H1 (cell line): ENCODE data around the gene CHSY3. TPM values are rescaled to one million over a fixed set of nuclear protein-coding genes. Genes with fewer than 3 reads are reported as not detected.

Source experiments
- CTCF ChIA-PET: fragments of 300-600 bp; sonication (Branson Sonifier 250); formaldehyde crosslinking; loops from one replicate; lab custom pipeline; 2021; ENCODE audit not compliant: partially characterized antibody; lab: Charles Lee
- POLR2A ChIA-PET: fragments of 300-600 bp; sonication (Branson Sonifier 250); formaldehyde crosslinking; loops from one replicate; lab custom pipeline; 2021; ENCODE audit warnings: inconsistent platforms; ENCODE audit not compliant: partially characterized antibody; lab: Charles Lee
- DNase-seq, 2 experiments: peaks; one replicate each; pipeline versions ENCODE4 v3.0.0 to v3.0.0-alpha.2; 2010 to 2022; ENCODE audit warnings: low spot score in 2 of 2, low read depth in 1 of 2, mixed read lengths in 1 of 2
- FAIRE-seq: peaks from 2 replicates; lab custom pipeline; 2011; peaks lifted over from hg19 to GRCh38; lab: Jason Lieb, UNC
- H2AFZ ChIP-seq: 2 replicates; pipeline ENCODE4 v1.8.1; 2012; ENCODE audit warnings: low read length, inconsistent platforms
- H2AK5ac ChIP-seq: 2 replicates; pipeline ENCODE4 v1.6.1; 2013; ENCODE audit warnings: low read depth, low read length
- H2BK120ac ChIP-seq: replicated peaks from 2 replicates; pipeline ENCODE3; 2013; ENCODE audit warnings: low read depth, low read length, inconsistent platforms
- H2BK12ac ChIP-seq: 2 replicates; pipeline ENCODE4 v1.6.1; 2013; ENCODE audit warnings: low read depth, low read length
- H2BK15ac ChIP-seq: 2 replicates; pipeline ENCODE4 v1.6.1; 2013; ENCODE audit warnings: low read length
- H2BK20ac ChIP-seq: 2 replicates; pipeline ENCODE4 v1.6.1; 2013; ENCODE audit warnings: low read length
- H2BK5ac ChIP-seq: 2 replicates; pipeline ENCODE4 v1.6.1; 2013; ENCODE audit warnings: low read depth, low read length
- H3K14ac ChIP-seq: 2 replicates; pipeline ENCODE4 v1.6.1; 2013; ENCODE audit warnings: inconsistent platforms; ENCODE audit not compliant: insufficient read length
- H3K18ac ChIP-seq: 2 replicates; pipeline ENCODE4 v1.6.1; 2013; ENCODE audit warnings: low read length; ENCODE audit errors: extremely low read depth
- H3K23ac ChIP-seq: 2 replicates; pipeline ENCODE4 v1.6.1; 2013; ENCODE audit warnings: inconsistent platforms; ENCODE audit not compliant: insufficient read length
- H3K23me2 ChIP-seq: 2 replicates; pipeline ENCODE4 v1.6.1; 2013; ENCODE audit warnings: low read depth, low read length
- H3K27ac ChIP-seq: 2 replicates; pipeline ENCODE4 v1.6.1; 2011; ENCODE audit warnings: low read depth, low read length, inconsistent platforms
- H3K27me3 ChIP-seq, 4 experiments: replicated peaks in 1 of 4; 1 replicate in 1 of 4; 2 replicates in 3 of 4; pipeline versions ENCODE4 v1.6.1 to v1.8.1; 2011 to 2013; ENCODE audit warnings: low read length in 3 of 4, mild to moderate bottlenecking in 3 of 4, inconsistent platforms in 2 of 4, mixed read lengths in 2 of 4, moderate library complexity in 1 of 4; ENCODE audit not compliant: control insufficient read depth in 3 of 4, insufficient read depth in 3 of 4; ENCODE audit errors: extremely low read depth in 1 of 4
- H3K36me3 ChIP-seq, 4 experiments: 2 replicates each; pipeline versions ENCODE4 v1.6.1 to v1.8.1; 2011 to 2013; ENCODE audit warnings: mild to moderate bottlenecking in 4 of 4, low read length in 3 of 4, moderate library complexity in 2 of 4, control low read depth in 1 of 4, inconsistent platforms in 1 of 4; ENCODE audit not compliant: insufficient read depth in 4 of 4, control insufficient read depth in 2 of 4
- H3K4ac ChIP-seq: replicated peaks from 2 replicates; pipeline ENCODE3; 2013; ENCODE audit warnings: low read length, low read depth, mixed read lengths, inconsistent platforms; ENCODE audit not compliant: insufficient read length
- H3K4me1 ChIP-seq, 4 experiments: replicated peaks in 1 of 4; 1 replicate in 1 of 4; 2 replicates in 3 of 4; pipeline versions ENCODE4 v1.6.1 to v1.8.1; 2011 to 2013; ENCODE audit warnings: low read length in 3 of 4, inconsistent platforms in 2 of 4, mixed read lengths in 1 of 4; ENCODE audit not compliant: insufficient read depth in 4 of 4, control insufficient read depth in 3 of 4
- H3K4me2 ChIP-seq, 2 experiments: 2 replicates each; pipeline versions ENCODE4 v1.6.1 to v1.8.1; 2011 to 2013; ENCODE audit warnings: low read depth in 2 of 2, low read length in 2 of 2, control low read depth in 1 of 2, inconsistent platforms in 1 of 2, mild to moderate bottlenecking in 1 of 2; ENCODE audit not compliant: insufficient read depth in 1 of 2
- H3K4me3 ChIP-seq, 4 experiments: fragments of 200-600, 300-600 bp in 1 of 4; sonication (generic), shearing (Covaris generic), sonication (Bioruptor Twin) in 1 of 4; 2 replicates each; pipeline versions ENCODE4 v1.5.1 to v1.8.1; 2011 to 2016; ENCODE audit warnings: low read length in 4 of 4, low read depth in 3 of 4, control low read depth in 2 of 4, inconsistent platforms in 2 of 4, mild to moderate bottlenecking in 2 of 4, mixed read lengths in 1 of 4, moderate library complexity in 1 of 4; ENCODE audit not compliant: insufficient read depth in 2 of 4; ENCODE audit errors: extremely low read depth in 1 of 4
- H3K56ac ChIP-seq: replicated peaks from 2 replicates; pipeline ENCODE3; 2013; ENCODE audit warnings: low read depth, mild to moderate bottlenecking, mixed read lengths, low read length, inconsistent platforms; ENCODE audit not compliant: insufficient read length
- H3K79me1 ChIP-seq: 2 replicates; pipeline ENCODE4 v1.6.1; 2013; ENCODE audit warnings: low read depth, low read length, control low read depth
- H3K79me2 ChIP-seq, 2 experiments: 2 replicates each; pipeline versions ENCODE4 v1.6.1 to v1.8.1; 2012 to 2013; ENCODE audit warnings: low read length in 2 of 2, mild to moderate bottlenecking in 2 of 2, inconsistent platforms in 1 of 2; ENCODE audit not compliant: insufficient read depth in 2 of 2, control insufficient read depth in 1 of 2
- H3K9ac ChIP-seq, 4 experiments: replicated peaks in 1 of 4; 1 replicate in 1 of 4; 2 replicates in 3 of 4; pipeline versions ENCODE4 v1.6.1 to v1.8.1; 2011 to 2013; ENCODE audit warnings: low read depth in 3 of 4, low read length in 3 of 4, control low read depth in 2 of 4, mild to moderate bottlenecking in 2 of 4, moderate library complexity in 2 of 4, inconsistent platforms in 1 of 4; ENCODE audit errors: extremely low read depth in 1 of 4
- H3K9me3 ChIP-seq, 2 experiments: 2 replicates each; pipeline versions ENCODE4 v1.6.1 to v1.8.1; 2012 to 2013; ENCODE audit warnings: mild to moderate bottlenecking in 2 of 2, moderate library complexity in 2 of 2, control low read depth in 1 of 2, inconsistent platforms in 1 of 2, low read depth in 1 of 2, low read length in 1 of 2, mixed read lengths in 1 of 2; ENCODE audit not compliant: insufficient read depth in 2 of 2
- H4K20me1 ChIP-seq, 2 experiments: replicated peaks in 1 of 2; 2 replicates each; pipeline versions ENCODE3 to v1.8.1; 2011 to 2013; ENCODE audit warnings: inconsistent platforms in 2 of 2, low read length in 2 of 2, mild to moderate bottlenecking in 1 of 2; ENCODE audit not compliant: insufficient read depth in 2 of 2, control insufficient read depth in 1 of 2
- H4K5ac ChIP-seq: 2 replicates; pipeline ENCODE4 v1.6.1; 2013; ENCODE audit warnings: low read length, low read depth, mixed read lengths, inconsistent platforms; ENCODE audit not compliant: insufficient read length
- H4K8ac ChIP-seq: 2 replicates; pipeline ENCODE4 v1.8.0; 2013; ENCODE audit warnings: mild to moderate bottlenecking, moderate library complexity, low read length, inconsistent platforms; ENCODE audit not compliant: insufficient read depth; ENCODE audit errors: extremely low read depth
- H4K91ac ChIP-seq: replicated peaks from 2 replicates; pipeline ENCODE3; 2013; ENCODE audit warnings: low read length, mixed read lengths, inconsistent platforms; ENCODE audit not compliant: insufficient read length
- BCL11A ChIP-seq, 2 experiments: IDR thresholded peaks; one replicate each; pipeline ENCODE4 v1.6.1; 2011; ENCODE audit warnings: low read depth in 2 of 2, low read length in 2 of 2, mild to moderate bottlenecking in 2 of 2
- CTCF ChIP-seq, 3 experiments: IDR thresholded peaks; 1 replicate in 2 of 3; 2 replicates in 1 of 3; pipeline versions ENCODE4 v1.5.1 to v1.6.1; 2011; ENCODE audit warnings: low read length in 3 of 3, mild to moderate bottlenecking in 3 of 3, inconsistent platforms in 2 of 3, low read depth in 1 of 3, moderate library complexity in 1 of 3; ENCODE audit not compliant: insufficient read depth in 1 of 3; ENCODE audit errors: control extremely low read depth in 1 of 3
- MAFK ChIP-seq: IDR thresholded peaks from 2 replicates; pipeline ENCODE4 v1.6.1; 2012; ENCODE audit warnings: low read depth, mild to moderate bottlenecking, improper control_type of control experiment, low read length
- POU5F1 ChIP-seq: IDR thresholded peaks from 2 replicates; pipeline ENCODE4 v1.6.1; 2011; ENCODE audit warnings: low read depth, mild to moderate bottlenecking, low read length, moderate library complexity
- WGBS, 2 experiments: shearing (Covaris generic) in 1 of 2; methylation state at CpG; one replicate each; pipeline versions ENCODE4 v1.1.6 to v1.1.7; 2013 to 2015; ENCODE audit warnings: low lambda C conversion rate in 2 of 2, mixed read lengths in 2 of 2, inconsistent platforms in 1 of 2, low coverage in 1 of 2, missing lambda C conversion rate in 1 of 2; ENCODE audit not compliant: insufficient replicate concordance in 2 of 2, insufficient coverage in 1 of 2, insufficient read length in 1 of 2; ENCODE audit errors: extremely low coverage in 1 of 2, missing lambda C conversion rate in 1 of 2; 5-methylcytosine and 5-hydroxymethylcytosine counted together
- polyA plus RNA-seq, 7 experiments: library from polyadenylated mRNA; depleted of rRNA in 3 of 7; stranded (reverse) in 5 of 7; unstranded in 2 of 7; fragments of >200 nt in 5 of 7; fragments of 200-250 nt in 2 of 7; gene quantifications; 1 replicate in 5 of 7; 2 replicates in 1 of 7; 4 replicates in 1 of 7; pipeline versions ENCODE4 v1.2.1 to v1.2.3, GENCODE V29; 2011 to 2013; ENCODE audit warnings: missing spikeins in 2 of 7, mixed read lengths in 2 of 7
- total RNA-seq: library from RNA; stranded (reverse); fragmentation: NEBNext Ultra II Directional; extraction: Animal tissue kit (Norgen Biotek cat#: 25700); gene quantifications from 2 replicates; pipeline ENCODE4 v1.2.1, GENCODE V29; 2021

The CHSY3 gene
- total and polyA plus RNA-seq, 2 of the 8 experiments (the other 6 are each of a cell fraction or from before 2014, with no cell fraction given), result 0.24 to 1.8 TPM

DNA sequence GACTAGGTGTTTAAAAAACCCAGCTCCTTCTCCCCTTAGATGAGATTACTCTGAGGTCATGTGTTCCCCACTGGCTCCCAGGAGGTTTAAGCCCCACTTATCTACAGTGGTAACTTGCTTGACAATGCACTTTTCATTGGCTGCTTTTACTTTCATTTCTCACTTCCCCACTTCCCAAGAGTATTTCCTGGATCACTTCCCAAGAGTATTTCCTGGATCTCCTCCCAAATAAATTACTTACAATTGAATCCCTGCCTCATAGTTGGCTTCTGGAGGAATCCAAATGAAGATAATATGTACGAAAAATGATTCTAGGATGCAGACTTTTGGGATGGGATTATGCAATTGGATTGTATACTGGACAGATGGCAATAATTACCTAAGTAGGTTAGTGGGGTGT is 47.1 kb upstream of the CHSY3 start:
- Histone ChIP-seq H3K56ac (no peak overlapping the region), H2BK12ac (no peak overlapping the region), H2AFZ (no peak overlapping the region), H2AK5ac (no peak overlapping the region), H3K14ac (no peak overlapping the region), H3K4me2 (no peak overlapping the region), H3K36me3 (no peaks in the 10 kb centered on the region), H3K18ac (no peak overlapping the region), H4K5ac (no peak overlapping the region), H3K9ac (no peak overlapping the region), H3K4me1 (no peaks in the 10 kb centered on the region), H3K4me3 (no peak overlapping the region), H3K79me1 (no peaks in the 10 kb centered on the region), H3K23me2 (no peaks in the 10 kb centered on the region), H3K27me3 (no peaks in the 10 kb centered on the region), H4K20me1 (no peaks in the 10 kb centered on the region), H3K79me2 (no peaks in the 10 kb centered on the region), H3K4ac (no peak overlapping the region), H3K9me3 (no peaks in the 10 kb centered on the region), H2BK120ac (no peak overlapping the region), H4K91ac (no peak overlapping the region), H4K8ac (no peak overlapping the region), H3K23ac (no peak overlapping the region), H2BK15ac (no peak overlapping the region), H3K27ac (no peak overlapping the region), H2BK20ac (no peak overlapping the region), H2BK5ac (no peak overlapping the region)
- 81% methylated on average over 1 of the region's 1 CpG; no CpG with 5 or more reads in 1 of the 2 experiments for WGBS, 2 experiments
- ChIA-PET POLR2A (no interaction called here), CTCF (interaction anchor here (1.0 to 9.5 kb wide), 2 partner anchors 21 to 84 kb away, joined by 3 to 290 read pairs; no protein-coding TSS in a partner anchor)
- DNase-seq, result no peak
- FAIRE-seq, result no peak
- TF ChIP-seq POU5F1, result no peak
- no peak for TF ChIP-seq CTCF (IDR thresholded peaks at IDR 0.05; ENCODE audit: control extremely low read depth in 1 of 3, insufficient read depth in 1 of 3, low read depth in 1 of 3, low read length in 3 of 3)
- no peak for TF ChIP-seq BCL11A (IDR thresholded peaks at IDR 0.05; ENCODE audit: low read depth in 2 of 2, low read length in 2 of 2)
- no peak for TF ChIP-seq MAFK
